HEK293 (cell line): ENCODE measurements around the gene SLC17A6.
A peak's percentile ranks its signal among the peaks of the same experiment; 100 is the strongest.

ENCODE experiments used
- CTCF ChIA-PET: fragments of 350-600 bp; formaldehyde crosslinking; extraction: SDS; loops from one replicate; lab custom pipeline; 2021; ENCODE audit warnings: antibody characterized with exemption; lab: Yijun Ruan, JAX
- POLR2A ChIA-PET: fragments of 300-600 bp; formaldehyde crosslinking; extraction: SDS; loops from one replicate; lab custom pipeline; 2020; ENCODE audit warnings: antibody characterized with exemption, inconsistent platforms; lab: Yijun Ruan, JAX
- H3K27ac ChIP-seq: fragments of 200-500 bp; sonication (Bioruptor generic); 2 replicates; pipeline ENCODE4 v1.5.1; 2014; ENCODE audit warnings: low read depth, low read length, control low read depth, inconsistent platforms; ENCODE audit errors: extremely low read depth
- H3K36me3 ChIP-seq, 2 experiments: fragments of 200-500 bp in 1 of 2; sonication (Bioruptor generic) in 1 of 2; 1 replicate in 1 of 2; 2 replicates in 1 of 2; pipeline ENCODE4 v1.5.1; 2014 to 2017; ENCODE audit warnings: inconsistent platforms in 2 of 2, low read length in 2 of 2; ENCODE audit not compliant: control insufficient read depth in 2 of 2, insufficient read depth in 1 of 2
- H3K4me1 ChIP-seq: fragments of 200-500 bp; sonication (Bioruptor generic); 2 replicates; pipeline ENCODE4 v1.5.1; 2014; ENCODE audit warnings: mild to moderate bottlenecking, low read length, inconsistent platforms; ENCODE audit not compliant: control insufficient read depth, insufficient read depth
- H3K4me3 ChIP-seq: 2 replicates; pipeline ENCODE4 v1.5.1; 2011; ENCODE audit warnings: low read depth, mild to moderate bottlenecking, control low read depth, low read length, moderate library complexity
- H3K9me3 ChIP-seq: fragments of 200-500 bp; sonication (Bioruptor generic); 2 replicates; pipeline ENCODE4 v1.5.1; 2014; ENCODE audit warnings: low read depth, low read length, inconsistent platforms; ENCODE audit not compliant: control insufficient read depth, insufficient read depth
- SALL2 ChIP-seq: fragments of 450-650 bp; formaldehyde crosslinking; IDR thresholded peaks from 2 replicates; pipeline ENCODE4 v1.5.0; 2017; ENCODE audit warnings: missing biosample characterization, mild to moderate bottlenecking, missing genetic modification characterization, borderline replicate concordance
- ZFP69B ChIP-seq: fragments of 450-650 bp; formaldehyde crosslinking; IDR thresholded peaks from 2 replicates; pipeline ENCODE4 v1.5.1; 2016; ENCODE audit warnings: missing biosample characterization, missing genetic modification characterization
- ZNF350 ChIP-seq: fragments of 450-650 bp; formaldehyde crosslinking; IDR thresholded peaks from 2 replicates; pipeline ENCODE4 v1.5.0; 2017; ENCODE audit warnings: missing biosample characterization, mild to moderate bottlenecking, missing genetic modification characterization
- ZNF354C ChIP-seq: fragments of 450-650 bp; formaldehyde crosslinking; IDR thresholded peaks from 2 replicates; pipeline ENCODE4 v1.5.1; 2016; ENCODE audit warnings: missing biosample characterization, missing genetic modification characterization, low read depth, borderline replicate concordance
- ZNF362 ChIP-seq: fragments of 450-650 bp; formaldehyde crosslinking; IDR thresholded peaks from 2 replicates; pipeline ENCODE4 v1.5.1; 2016; ENCODE audit warnings: missing biosample characterization, missing genetic modification characterization
- ZNF610 ChIP-seq: fragments of 450-650 bp; formaldehyde crosslinking; IDR thresholded peaks from 2 replicates; pipeline ENCODE4 v1.5.1; 2016; ENCODE audit warnings: missing biosample characterization, missing genetic modification characterization, borderline replicate concordance
- ZNF777 ChIP-seq: fragments of 450-650 bp; formaldehyde crosslinking; IDR thresholded peaks from 2 replicates; pipeline ENCODE4 v1.5.1; 2017; ENCODE audit warnings: missing biosample characterization, missing genetic modification characterization, borderline replicate concordance
- ZSCAN16 ChIP-seq: fragments of 450-650 bp; formaldehyde crosslinking; IDR thresholded peaks from 2 replicates; pipeline ENCODE4 v1.5.1; 2016; ENCODE audit warnings: missing biosample characterization, missing genetic modification characterization
- TF ChIP-seq, protein P1 (sequence below): fragments of 450-650 bp; formaldehyde crosslinking; IDR thresholded peaks from 2 replicates; pipeline ENCODE4 v1.5.1; 2016; ENCODE audit warnings: missing biosample characterization, missing genetic modification characterization
- TF ChIP-seq, protein P2 (sequence below): fragments of 450-650 bp; formaldehyde crosslinking; IDR thresholded peaks from 2 replicates; pipeline ENCODE4 v1.5.1; 2016; ENCODE audit warnings: missing biosample characterization, missing genetic modification characterization
- TF ChIP-seq, protein P3 (sequence below): fragments of 450-650 bp; formaldehyde crosslinking; IDR thresholded peaks from 2 replicates; pipeline ENCODE4 v1.5.1; 2017; ENCODE audit warnings: missing biosample characterization, missing genetic modification characterization

Gene SLC17A6

GRCh38 chr11:22337596-22338485 is at the start of gene SLC17A6:
Gene SLC17A6 (plus strand): TSS chr11:22338381. CDS start chr11:22338534, 153 bp downstream.
- no peak for TF ChIP-seq ZNF777 (tag by site-specific recombination)
- TF ChIP-seq, protein P1, sequence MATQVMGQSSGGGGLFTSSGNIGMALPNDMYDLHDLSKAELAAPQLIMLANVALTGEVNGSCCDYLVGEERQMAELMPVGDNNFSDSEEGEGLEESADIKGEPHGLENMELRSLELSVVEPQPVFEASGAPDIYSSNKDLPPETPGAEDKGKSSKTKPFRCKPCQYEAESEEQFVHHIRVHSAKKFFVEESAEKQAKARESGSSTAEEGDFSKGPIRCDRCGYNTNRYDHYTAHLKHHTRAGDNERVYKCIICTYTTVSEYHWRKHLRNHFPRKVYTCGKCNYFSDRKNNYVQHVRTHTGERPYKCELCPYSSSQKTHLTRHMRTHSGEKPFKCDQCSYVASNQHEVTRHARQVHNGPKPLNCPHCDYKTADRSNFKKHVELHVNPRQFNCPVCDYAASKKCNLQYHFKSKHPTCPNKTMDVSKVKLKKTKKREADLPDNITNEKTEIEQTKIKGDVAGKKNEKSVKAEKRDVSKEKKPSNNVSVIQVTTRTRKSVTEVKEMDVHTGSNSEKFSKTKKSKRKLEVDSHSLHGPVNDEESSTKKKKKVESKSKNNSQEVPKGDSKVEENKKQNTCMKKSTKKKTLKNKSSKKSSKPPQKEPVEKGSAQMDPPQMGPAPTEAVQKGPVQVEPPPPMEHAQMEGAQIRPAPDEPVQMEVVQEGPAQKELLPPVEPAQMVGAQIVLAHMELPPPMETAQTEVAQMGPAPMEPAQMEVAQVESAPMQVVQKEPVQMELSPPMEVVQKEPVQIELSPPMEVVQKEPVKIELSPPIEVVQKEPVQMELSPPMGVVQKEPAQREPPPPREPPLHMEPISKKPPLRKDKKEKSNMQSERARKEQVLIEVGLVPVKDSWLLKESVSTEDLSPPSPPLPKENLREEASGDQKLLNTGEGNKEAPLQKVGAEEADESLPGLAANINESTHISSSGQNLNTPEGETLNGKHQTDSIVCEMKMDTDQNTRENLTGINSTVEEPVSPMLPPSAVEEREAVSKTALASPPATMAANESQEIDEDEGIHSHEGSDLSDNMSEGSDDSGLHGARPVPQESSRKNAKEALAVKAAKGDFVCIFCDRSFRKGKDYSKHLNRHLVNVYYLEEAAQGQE: peak; percentile 86
- Histone ChIP-seq H3K4me1 (no peaks in the 10 kb centered on the region), H3K36me3 (no peaks in the 10 kb centered on the region), H3K9me3 (no peaks in the 10 kb centered on the region), H3K4me3 (no peak within 1 kb of the TSS), H3K27ac (no peak within 1 kb of the TSS)
- POLR2A ChIA-PET: no interaction called here
- CTCF ChIA-PET: interaction anchor here (0.6 to 3.4 kb wide), 2 partner anchors 42 to 202 kb away, joined by 3 to 19 read pairs; no protein-coding TSS in a partner anchor

DNA sequence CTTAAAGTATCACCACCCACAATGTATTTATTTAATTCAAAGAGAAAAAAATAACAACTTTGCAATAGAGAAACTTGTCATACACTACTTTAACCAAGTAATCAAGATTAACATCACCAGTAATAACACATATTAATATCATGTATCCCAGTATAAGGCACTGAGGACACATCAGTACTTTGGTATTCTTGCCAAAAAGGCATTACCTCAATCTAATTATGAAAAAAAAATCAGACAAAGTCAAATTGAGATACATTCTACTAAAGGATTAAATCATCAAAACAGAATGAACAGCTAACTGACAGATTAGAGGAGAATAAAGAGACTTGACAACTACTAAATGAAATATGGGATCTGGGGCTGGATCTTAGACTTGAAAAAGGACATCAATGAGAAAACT is 35.8 kb upstream of the SLC17A6 start:
- ChIA-PET CTCF (interaction anchor here (0.6 to 4.8 kb wide), 4 partner anchors 21 to 412 kb away, joined by 3 to 50 read pairs (median 4); no protein-coding TSS in a partner anchor), POLR2A (no interaction called here)
- Histone ChIP-seq H3K36me3 (no peaks in the 10 kb centered on the region), H3K4me1 (no peaks in the 10 kb centered on the region), H3K4me3 (no peak overlapping the region), H3K9me3 (no peaks in the 10 kb centered on the region), H3K27ac (no peak overlapping the region)
- TF ChIP-seq ZNF350 (no peak), SALL2 (tag by site-specific recombination) (no peak), ZNF354C (no peak), ZNF610 (tag by site-specific recombination) (no peak), ZSCAN16 (tag by site-specific recombination) (no peak), ZFP69B (tag by site-specific recombination) (no peak), ZNF362 (no peak)
- TF ChIP-seq, protein P2, sequence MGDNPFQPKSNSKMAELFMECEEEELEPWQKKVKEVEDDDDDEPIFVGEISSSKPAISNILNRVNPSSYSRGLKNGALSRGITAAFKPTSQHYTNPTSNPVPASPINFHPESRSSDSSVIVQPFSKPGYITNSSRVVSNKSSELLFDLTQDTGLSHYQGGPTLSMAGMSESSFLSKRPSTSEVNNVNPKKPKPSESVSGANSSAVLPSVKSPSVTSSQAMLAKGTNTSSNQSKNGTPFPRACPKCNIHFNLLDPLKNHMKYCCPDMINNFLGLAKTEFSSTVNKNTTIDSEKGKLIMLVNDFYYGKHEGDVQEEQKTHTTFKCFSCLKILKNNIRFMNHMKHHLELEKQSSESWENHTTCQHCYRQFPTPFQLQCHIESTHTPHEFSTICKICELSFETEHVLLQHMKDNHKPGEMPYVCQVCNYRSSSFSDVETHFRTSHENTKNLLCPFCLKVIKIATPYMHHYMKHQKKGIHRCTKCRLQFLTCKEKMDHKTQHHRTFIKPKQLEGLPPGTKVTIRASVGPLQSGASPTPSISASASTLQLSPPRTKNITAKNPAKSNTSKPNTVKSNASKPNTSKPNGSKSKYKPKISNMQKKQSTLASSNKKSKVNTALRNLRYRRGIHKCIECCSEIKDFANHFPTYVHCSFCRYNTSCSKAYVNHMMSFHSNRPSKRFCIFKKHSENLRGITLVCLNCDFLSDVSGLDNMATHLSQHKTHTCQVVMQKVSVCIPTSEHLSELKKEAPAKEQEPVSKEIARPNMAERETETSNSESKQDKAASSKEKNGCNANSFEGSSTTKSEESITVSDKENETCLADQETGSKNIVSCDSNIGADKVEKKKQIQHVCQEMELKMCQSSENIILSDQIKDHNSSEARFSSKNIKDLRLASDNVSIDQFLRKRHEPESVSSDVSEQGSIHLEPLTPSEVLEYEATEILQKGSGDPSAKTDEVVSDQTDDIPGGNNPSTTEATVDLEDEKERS (tag by site-specific recombination): no peak
- TF ChIP-seq, protein P3, sequence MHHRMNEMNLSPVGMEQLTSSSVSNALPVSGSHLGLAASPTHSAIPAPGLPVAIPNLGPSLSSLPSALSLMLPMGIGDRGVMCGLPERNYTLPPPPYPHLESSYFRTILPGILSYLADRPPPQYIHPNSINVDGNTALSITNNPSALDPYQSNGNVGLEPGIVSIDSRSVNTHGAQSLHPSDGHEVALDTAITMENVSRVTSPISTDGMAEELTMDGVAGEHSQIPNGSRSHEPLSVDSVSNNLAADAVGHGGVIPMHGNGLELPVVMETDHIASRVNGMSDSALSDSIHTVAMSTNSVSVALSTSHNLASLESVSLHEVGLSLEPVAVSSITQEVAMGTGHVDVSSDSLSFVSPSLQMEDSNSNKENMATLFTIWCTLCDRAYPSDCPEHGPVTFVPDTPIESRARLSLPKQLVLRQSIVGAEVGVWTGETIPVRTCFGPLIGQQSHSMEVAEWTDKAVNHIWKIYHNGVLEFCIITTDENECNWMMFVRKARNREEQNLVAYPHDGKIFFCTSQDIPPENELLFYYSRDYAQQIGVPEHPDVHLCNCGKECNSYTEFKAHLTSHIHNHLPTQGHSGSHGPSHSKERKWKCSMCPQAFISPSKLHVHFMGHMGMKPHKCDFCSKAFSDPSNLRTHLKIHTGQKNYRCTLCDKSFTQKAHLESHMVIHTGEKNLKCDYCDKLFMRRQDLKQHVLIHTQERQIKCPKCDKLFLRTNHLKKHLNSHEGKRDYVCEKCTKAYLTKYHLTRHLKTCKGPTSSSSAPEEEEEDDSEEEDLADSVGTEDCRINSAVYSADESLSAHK (tag by site-specific recombination): no peak
